SK-N-DZ (cell line): Measurements from ENCODE around the gene TRAPPC12.
A peak's percentile ranks its signal among the peaks of the same experiment; 100 is the strongest.

ENCODE experiments used
- DNase-seq: peaks from one replicate; pipeline ENCODE4 v3.0.0-alpha.2; 2015; ENCODE audit warnings: low spot score

Gene TRAPPC12

DNA sequence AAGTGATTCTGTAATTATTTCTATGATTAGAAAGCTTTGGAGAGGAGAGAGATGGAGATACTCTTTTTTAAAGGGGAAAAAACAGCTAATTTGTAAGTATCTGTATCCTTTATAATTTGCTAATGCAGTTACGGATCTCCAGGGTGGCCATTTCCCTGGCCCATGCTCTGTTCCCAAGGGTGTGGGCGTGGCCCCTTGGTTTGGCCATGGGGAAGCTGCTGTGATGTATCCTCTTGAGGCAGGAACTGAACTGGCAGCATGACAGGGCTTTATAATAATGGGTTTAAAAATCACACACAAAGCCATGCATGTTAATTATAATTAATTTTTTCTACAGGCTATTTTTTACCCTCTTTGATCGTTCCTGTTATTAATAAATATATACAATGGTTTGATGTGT lies 27.0 kb downstream of the TRAPPC12 start:
- DNase-seq: no peak

DNA sequence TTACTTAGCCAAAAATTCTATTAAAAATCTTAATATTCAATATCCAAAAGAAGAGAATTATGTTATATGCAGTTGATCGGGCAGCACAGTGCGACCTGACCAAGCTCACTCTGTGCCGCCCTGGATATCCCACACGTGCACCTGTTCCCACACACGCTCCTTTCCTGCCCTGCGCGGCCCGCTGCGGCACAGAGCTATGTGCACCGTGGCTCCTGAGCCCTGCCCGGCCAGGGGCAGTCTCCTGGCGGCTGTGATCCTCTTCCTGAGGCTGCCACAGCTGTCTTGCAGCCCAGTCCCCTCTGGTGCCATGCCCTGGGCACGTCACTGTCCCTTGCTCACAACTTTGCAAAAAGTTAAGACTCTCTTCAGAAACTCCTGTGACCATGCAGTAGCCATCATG lies 29.3 kb downstream of the TRAPPC12 start:
- DNase-seq: no peak

DNA sequence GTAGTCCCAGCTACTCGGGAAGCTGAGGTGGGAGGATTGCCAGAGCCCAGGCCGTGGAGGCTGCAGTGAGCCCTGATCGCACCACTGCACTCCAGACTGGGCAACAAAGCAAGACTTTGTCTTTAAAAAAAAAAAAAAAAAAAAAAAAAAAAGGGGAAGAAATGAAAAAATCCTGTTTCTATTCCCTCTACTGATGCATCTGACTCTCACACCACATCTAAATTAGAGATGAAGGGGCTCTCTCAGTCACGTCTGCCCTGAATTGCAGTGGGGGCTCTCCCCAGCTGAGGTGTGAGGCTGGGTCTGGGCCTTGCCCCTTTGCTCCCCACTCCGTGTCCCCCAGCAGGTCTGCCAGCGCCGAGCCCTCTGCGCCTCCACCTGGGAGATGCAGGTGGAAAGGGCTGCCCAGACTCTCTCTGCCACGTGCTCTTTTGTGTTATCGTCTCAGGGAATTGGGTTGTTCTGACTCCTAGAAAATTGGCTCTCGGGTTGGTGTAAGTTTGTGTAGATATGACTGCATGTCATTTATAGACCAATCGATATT lies 30.2 kb downstream of the TRAPPC12 start:
- DNase-seq: no peak

DNA sequence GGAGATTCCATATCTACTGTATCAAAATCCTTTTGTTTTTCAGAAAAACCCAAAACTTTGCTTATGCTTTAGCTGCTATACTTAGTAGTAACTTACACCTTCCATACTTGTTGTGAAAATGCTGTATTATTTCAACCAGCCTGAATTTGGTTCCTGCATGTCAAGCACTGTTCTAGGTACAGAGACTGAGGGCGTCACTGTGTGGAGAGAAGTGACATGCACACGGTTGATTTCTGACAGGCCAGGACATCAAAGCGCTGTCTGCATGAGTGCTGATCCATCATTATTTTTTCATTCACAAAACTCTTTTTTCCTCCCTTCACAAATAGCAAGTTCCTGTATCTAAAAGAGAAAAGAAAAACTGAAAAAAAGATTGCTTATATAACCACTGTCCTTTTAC lies 31.6 kb downstream of the TRAPPC12 start:
- DNase-seq: no peak

DNA sequence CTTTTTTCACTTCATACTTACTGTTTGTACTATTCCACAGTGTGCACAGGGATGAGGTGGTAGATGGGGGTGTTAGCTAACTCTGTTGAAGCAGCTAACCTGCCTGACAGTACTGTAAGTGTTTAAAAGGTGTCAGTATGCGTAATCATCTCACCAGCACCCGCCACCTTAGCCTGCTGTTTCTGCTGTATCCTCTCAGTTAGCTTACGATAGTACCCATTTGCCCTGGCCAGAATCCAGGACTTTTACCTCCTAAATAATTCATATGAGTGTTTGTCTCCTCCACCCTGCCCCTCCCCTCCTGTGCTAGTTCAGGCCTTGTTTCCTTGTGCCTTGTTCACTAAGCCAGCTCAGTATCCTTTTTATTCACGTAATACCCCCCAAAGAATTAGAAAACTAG lies 34.2 kb downstream of the TRAPPC12 start:
- no peak for DNase-seq

DNA sequence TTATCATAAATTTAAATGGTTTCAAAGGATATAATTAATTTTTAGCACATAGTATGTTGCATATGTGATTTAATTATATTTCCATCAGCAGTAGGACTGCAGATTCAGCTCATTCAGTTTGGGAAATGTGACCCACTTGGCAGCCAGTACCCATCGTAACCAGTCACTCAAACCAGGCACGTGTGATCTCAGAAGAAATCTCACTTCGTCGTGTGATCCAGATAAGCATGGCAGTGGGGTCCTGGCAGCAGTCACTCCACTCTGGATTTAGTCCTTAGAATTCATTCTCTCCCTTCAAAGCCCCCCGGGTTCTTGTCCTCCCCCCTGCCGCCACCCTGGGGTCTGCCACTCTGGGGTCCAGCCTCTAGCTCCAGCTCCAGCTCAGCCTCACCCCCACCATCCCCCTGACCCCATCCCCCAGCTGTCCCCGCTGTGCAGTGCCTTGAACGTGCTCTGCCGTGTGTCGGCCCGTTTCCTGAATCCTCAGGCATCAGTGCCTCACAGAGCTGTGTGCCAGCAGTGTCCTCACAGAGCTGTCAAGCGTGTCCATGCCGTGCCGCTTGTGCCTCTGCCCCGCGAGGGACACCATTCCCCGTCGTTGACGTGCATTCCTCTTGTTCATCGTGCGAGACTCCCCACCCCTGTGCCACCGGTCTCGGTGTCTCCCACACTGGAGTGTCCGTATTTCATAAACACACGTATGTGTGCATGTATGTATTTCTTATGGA lies 34.8 kb downstream of the TRAPPC12 start:
- DNase-seq: no peak

DNA sequence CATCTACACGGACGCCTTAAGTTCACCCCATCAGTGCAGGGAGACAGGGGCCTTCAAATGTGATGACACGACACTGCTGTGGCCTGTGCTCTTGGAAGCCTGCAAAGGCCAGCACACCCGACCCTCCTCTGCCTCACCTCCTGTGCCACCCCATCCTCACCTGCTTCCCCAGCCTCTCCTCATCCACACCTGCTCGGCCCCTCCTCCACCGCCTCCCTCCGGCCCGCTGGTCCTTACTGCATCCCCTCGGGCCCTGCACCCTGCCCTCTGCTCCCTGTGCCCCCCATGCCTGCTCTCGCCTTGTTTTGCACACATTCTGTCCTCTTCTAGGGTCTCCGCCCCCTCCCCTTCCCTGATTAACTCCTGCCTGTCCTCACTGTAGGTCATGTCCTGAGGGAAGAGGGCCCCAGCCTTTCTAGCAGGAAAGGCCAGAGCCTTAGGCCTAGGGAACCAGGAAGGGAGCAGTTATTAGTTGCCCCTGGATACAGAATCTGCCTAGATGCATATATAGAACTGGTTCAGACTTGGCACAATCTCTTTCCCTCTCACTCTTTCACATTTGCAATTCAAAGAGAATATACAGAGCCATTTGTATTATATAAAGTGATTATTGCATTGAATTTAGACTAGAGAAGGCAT lies 39.4 kb downstream of the TRAPPC12 start:
- no peak for DNase-seq

DNA sequence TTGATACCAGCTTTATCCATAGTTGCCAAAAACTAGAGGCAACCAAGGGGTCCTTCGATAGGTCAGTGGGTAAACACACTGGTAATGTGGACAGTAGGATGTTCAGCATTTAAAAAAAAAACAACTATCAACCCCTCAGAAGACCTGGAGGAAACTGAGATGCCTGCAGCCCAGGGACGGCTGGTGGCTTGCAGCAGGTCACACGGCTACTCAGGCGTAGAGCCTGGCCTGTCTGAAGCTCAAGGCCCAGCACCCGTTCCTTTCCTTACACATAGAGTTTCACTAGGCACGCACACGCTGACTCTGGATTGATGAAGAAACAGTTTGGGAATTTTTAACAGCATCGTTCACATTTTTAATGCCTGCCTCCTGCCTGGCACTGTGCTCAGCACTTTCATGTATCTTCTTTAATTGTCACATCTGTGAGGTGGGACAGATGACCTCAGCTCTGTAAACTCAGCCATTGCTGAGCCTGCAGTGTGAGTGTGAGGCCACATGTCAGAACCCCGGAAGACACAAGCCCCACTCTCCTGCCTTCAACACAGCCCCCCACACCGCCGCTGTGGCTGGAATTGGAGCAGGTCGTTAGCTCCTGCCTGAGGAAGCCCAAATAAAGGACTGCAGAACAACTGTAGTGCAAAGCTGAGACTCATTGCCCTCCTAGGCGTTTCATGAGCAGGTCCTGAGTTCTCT lies 40.7 kb downstream of the TRAPPC12 start:
- DNase-seq: no peak

DNA sequence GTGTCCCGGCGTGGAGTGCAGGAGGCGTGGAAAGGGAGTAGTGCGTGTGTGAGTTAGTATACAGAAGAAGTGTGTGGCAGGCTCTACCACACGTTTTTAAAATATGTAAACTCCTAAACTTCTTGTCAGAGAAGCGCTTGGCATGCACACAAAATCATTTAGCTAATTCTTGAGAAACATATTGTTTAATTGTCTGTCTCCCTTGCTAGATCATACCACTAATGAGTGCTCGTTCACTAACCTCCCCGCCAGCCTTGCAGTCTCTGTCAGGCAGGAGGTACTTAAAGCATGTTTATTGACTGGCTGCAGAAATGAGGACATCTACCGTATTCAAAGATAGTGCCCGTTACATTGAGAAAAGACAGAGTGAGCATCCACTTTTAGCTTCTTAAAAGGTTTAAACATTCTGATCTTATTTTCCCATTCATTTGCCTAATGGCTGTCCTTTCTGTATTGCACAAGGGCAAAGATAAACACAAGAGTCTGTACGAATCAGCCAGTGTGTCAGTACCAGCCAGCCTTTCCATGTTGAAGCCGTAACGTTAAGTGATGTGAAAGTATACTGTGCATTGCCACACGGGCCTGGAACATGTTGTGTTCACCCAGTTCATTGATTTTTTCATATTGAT lies 41.4 kb downstream of the TRAPPC12 start:
- no peak for DNase-seq

DNA sequence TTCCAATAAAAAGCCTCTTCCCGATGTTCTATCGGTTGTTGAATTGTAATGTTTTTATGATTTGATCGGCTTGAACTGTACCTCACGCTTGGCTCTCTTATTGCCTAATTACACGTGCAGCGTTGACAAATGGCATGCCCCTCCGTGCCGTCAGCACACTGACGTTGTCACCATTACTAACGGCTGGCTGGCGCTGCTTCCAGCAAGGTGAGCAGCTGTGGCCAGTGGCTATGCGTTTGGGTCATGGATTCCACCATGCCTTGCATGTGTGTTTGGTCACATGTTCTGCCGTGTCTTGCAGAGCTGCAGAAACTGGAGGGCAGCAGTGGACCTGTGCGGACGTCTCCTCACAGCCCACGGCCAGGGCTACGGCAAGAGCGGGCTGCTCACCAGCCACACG lies 42.1 kb downstream of the TRAPPC12 start:
- no peak for DNase-seq

DNA sequence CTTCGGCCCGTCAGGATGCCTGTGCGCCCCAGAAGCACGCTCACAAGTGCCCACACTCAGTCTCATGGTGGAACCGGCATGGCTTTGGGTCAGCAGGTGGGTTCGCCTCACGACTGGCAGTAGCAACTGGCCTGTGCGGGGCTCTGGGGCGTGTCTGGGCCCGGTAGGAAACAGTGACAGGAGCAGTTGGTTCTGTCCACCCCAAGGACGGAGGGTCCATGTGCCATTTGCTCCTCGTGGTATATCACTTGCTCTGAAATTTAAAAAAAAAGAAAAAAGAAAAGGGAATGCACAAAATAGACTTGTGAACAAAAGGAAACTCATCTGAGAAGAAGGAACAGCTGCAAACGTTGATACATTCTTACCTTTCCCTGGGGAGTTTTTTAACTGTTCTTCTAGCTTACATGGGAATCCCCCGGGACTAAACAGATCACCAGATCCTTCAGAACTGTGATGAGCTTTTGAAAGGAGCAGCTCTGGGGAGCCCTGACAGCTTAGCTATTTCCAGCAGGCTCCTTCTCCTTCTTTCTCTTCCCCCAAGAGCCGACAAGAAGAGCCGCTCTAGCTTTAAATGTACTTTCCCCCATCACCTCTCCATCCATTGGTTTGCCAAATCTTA lies 42.8 kb downstream of the TRAPPC12 start:
- no peak for DNase-seq

DNA sequence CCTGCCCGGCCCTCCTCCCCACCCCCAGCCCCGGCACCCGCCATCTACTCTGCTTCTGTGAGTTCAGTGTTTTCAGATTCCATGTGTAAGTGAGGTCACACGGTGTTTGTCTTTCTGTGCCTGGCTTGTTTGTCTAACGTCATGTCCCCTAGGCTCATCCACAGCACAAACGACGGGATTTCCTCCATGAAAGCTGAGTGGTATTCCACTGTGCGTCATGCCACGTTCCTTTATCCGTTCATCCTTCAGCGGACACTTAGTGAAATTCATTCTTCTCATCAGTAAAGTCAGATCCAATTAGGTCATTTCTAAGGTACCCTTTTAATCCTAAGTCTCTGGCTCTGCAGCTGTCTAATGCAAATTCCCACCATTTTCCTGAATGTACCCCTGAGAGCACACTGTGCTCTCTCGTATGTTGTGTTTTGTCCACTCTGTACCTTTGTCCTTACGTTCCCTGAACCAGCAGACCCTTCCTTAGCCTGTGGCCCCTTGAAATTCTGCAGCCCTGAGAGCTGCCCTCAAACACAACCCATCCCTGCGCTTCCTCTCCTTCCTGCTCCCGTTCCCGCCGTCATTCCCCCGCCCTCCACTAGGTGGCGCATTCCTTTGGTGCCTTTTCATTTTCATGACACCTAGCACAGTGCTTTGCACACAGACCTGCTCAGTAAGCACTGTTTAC lies 44.1 kb downstream of the TRAPPC12 start:
- DNase-seq: peak; percentile 65

DNA sequence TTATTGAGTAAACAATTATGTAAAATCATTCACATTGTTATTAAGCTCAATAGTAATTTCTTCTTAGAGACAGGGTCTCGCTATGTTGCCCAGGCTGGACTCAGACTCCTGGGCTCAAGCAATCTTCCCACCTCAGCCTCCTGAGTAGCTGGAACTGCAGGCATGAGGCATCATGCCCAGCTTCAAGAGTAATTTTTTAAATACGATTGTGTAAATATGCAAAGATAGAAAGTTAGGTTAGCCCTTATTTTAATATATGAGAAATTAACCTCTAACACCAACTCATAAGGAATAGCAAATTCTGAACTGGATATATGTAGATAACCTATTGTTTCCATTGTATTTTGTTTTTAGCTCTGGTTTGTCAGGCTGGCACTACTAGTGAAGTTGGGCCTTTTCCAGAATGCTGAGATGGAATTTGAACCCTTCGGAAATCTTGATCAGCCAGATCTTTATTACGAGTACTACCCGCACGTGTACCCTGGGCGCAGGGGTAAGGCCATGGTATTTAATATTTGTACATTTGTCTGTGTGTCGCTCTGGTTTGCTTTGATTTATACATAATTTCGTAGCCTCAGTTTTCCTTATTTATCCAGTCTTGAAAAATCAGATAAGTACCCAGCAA lies 44.8 kb downstream of the TRAPPC12 start:
- no peak for DNase-seq

DNA sequence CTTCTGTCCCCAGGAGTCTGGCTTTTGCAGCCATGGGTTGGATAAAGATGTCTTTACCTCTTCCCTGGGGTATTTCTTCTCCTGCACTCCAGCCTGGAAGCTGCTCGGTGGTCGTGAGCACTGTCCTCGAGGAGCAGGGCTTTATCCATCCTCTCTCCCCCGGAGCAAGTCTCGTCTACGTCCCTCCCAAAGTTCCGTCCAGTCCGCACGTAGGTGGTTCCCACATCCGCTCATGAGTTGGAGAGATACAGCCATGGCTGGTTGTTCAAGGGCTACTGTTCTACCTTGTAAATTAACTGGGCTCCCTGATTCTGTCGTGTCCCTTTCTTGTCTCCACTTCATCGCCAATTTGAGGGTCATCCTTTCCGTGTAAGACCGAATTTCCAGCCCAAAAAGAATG lies 47.1 kb downstream of the TRAPPC12 start:
- DNase-seq: no peak

DNA sequence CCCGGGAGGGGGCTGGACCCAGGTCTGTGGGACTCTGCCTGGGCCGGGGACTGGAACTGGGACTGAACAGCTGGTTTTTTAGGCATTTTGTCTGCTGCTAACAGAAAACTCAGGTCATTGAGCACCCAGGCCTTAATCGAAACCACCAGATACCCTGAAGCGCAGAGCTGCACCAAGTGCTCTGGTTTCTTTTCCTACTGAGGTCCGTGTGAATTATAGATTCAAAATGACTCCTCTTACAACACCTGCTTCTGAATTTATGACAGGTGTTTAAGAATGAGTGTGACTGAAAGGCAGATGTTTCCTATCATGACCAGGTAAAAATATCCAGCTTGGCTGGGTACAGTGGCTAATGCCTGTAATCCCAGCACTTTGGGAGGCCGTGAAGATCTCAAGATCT lies 47.8 kb downstream of the TRAPPC12 start:
- DNase-seq: no peak

DNA sequence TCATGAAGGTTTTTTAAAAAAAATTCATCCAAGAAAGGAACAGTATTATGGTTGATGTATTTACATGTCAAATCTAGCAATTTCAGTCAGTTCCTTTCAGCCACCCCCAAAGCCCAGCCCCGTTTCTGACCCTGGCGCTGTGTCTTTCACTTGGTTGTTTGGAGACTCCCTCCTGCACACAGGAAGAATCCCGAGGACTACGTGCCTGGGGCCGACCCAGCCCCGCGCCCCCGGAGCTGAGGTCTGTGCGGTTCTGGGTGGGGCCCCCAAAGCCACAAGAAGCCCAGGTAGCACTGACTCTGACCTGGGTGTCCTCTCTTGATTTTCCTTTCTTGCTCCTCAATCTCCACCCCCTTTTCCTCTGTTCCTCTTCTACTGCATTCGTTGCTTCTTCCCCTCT lies 49.1 kb downstream of the TRAPPC12 start:
- DNase-seq: no peak

DNA sequence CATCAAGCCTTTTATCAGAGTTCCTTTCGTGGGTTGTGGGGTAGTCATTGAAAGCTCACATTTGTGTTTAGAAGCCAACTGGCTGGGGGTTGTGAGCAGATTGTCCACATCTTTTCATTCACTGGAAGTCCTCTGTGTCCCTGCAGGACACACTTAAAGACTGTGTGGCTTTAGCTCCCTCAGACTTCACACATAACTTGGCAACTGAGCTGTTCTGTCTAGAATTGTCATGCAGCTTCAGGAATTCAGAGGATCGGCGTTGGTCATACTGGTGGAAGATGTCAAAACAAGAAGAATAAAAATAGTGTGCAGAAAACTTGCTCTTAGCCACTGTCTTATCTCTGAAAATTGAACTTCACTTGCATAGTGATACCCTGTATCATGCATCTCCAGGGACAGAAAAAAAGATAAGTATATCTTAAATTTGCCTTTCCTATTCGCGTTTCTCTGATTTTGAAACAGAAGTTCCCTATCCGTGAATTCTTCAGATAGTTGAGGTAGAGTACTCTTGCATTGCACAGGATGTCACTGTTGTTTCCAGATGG lies 49.6 kb downstream of the TRAPPC12 start:
- DNase-seq: no peak

DNA sequence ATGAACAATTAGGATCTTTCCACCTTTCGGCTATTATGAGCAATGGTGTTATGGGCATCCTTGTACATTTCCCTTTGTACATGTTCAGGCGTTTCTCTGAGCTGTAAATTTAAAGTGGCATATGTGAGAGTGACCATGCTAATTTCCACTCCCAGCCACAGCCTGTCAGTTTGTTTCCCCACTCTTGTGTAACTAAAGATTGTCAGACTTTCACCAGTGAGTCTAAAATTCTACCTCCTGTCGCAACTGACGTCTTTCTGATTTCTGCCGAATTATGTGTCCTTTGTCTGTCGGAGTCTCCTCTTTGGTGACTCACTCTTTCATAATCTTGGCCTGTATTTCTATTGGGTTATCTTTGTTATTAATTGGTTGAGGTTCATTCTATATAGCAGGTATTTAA lies 50.7 kb downstream of the TRAPPC12 start:
- DNase-seq: no peak

DNA sequence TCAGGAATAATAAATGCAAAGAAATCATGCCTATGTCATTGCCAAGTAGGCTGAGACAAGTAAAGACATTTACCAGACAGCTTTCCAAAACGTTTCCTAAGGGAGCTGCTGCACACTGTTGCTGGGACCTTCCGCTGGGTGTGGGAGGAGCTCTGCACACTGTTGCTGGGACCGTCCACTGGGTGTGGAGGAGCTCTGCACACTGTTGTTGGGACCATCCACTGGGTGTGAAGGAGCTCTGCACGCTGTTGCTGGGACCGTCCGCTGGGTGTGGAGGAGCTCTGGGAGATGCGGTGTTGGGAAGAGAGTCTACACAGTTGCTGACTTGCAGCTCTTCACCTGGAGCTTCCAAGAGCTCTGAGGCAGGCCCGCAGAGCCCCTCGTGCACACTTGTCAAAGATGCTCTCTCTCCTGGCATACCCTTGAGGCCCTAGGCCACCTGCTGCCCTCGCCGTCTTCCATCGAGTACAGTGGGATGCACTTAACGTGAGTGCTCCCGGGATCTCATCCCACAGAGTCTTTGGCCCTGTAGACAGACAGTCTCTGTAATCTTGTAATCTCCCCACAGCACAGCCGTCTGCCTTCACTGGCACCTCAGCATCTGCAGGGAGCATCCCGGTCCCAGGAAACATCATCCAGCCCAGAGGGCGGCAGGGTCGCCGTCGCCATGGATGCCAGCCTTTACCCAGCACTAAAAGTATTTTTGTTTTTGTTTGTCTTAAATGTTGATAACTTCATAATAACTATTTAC lies 51.4 kb downstream of the TRAPPC12 start:
- peak; percentile 16 for DNase-seq

DNA sequence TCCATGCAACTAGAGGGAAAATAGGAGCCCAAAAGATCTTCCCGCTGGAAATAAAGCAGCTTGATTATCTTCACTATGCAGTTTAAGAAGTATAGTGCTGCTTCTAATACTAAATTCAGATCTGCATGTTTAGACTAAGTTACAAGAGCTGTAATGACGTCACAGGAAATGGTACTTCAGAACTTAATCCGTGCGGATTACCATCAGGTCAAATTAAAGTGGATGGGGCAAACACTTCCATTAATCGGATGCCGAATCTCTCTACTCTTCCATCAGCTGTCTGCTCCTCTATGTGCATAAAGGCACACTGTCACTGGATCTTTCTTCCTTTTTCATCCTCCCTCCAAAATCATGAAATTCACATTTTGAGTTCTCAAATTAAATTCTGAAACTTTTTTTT lies 52.6 kb downstream of the TRAPPC12 start:
- DNase-seq: no peak
